22Rv1 (cell line): ENCODE measurements around the gene ANKDD1B.
A peak's percentile ranks its signal among the peaks of the same experiment; 100 is the strongest.

Experiments
- H3K27ac ChIP-seq: fragments of 450-650 bp; 2 replicates; pipeline ENCODE4 v1.5.1; 2017
- ZFX ChIP-seq: fragments of 450-650 bp; IDR thresholded peaks from 2 replicates; pipeline ENCODE4 v1.6.1; 2017; ENCODE audit warnings: antibody characterized with exemption, borderline replicate concordance
- TF ChIP-seq, protein P1 (sequence below): fragments of 450-650 bp; IDR thresholded peaks from 2 replicates; pipeline ENCODE4 v1.5.1; 2017; ENCODE audit warnings: mild to moderate bottlenecking

ANKDD1B gene

DNA sequence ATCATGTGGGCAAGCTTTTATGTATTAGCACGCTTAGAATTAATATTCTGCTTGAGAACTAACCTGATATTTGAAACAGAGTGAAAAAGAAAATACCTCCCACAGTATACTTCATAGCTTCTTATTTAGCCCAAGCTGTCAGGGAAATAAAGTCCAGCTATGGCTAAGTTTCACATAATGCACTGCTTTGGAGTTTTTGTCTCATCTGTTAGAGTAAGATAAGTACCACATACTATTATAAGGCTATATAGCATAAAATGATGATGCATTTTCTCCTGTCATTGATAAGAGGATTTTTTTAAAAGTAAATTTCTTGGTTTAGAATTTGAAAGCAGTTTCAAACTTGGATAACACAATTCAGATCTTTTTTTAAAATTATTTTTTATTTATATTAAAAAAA lies 2.4 kb upstream of the ANKDD1B start:
- no peak overlapping the region for H3K27ac ChIP-seq
- no peak for TF ChIP-seq ZFX
- TF ChIP-seq, protein P1, sequence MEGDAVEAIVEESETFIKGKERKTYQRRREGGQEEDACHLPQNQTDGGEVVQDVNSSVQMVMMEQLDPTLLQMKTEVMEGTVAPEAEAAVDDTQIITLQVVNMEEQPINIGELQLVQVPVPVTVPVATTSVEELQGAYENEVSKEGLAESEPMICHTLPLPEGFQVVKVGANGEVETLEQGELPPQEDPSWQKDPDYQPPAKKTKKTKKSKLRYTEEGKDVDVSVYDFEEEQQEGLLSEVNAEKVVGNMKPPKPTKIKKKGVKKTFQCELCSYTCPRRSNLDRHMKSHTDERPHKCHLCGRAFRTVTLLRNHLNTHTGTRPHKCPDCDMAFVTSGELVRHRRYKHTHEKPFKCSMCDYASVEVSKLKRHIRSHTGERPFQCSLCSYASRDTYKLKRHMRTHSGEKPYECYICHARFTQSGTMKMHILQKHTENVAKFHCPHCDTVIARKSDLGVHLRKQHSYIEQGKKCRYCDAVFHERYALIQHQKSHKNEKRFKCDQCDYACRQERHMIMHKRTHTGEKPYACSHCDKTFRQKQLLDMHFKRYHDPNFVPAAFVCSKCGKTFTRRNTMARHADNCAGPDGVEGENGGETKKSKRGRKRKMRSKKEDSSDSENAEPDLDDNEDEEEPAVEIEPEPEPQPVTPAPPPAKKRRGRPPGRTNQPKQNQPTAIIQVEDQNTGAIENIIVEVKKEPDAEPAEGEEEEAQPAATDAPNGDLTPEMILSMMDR = no peak

DNA sequence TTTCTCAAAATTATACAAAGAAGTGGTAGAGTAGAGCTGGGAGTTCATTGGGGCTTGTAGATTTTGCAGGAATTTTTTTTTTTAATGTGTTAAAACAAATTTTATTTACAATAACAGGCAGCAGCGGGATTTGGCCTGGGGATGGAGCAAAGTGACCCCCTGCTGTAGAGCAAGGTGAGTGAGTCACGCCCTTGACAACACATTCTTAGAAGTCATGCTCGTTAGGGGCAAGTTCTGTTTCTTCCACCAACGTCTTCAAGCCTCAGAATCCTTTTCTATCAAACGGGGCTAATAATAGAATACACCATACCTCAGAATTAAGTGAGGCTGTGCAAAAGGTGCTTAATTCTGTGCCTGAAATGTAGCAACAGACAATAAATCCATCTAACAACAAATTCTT lies 1.1 kb upstream of the ANKDD1B start:
- no peak for TF ChIP-seq ZFX
- TF ChIP-seq, protein P1 = no peak
- peak overlapping the region; percentile 68 for H3K27ac ChIP-seq

DNA sequence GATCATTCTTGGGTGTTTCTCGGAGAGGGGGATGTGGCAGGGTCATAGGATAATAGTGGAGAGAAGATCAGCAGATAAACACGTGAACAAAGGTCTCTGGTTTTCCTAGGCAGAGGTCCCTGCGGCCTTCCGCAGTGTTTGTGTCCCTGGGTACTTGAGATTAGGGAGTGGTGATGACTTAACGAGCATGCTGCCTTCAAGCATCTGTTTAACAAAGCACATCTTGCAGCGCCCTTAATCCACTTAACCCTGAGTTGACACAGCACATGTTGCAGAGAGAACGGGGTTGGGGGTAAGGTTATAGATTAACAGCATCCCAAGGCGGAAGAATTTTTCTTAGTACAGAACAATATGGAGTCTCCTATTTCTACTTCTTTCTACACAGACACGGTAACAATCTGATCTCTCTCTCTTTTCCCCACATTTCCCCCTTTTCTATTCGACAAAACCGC lies 368 bp upstream of the ANKDD1B start:
- peak overlapping the region; percentile 68 for H3K27ac ChIP-seq

DNA sequence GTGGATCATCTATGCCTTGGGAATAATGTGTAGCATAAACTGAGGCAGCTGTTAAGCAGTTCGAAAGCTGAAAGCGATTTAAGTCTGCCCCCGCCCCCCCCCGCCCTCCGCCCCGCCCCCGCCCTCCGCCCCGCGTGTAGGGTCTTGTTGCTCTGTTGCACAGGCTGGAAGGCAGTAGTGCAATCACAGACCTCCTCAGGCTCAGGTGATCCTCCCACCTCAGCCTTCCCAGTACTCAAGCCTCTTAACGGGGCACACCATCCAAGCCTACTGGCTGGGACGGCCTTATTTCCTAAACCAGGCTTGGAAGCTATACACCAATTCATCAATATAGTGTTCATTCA lies 945 bp downstream of the ANKDD1B start:
- peak overlapping the region; percentile 70 for H3K27ac ChIP-seq
- TF ChIP-seq, protein P1 = no peak
- no peak for TF ChIP-seq ZFX

DNA sequence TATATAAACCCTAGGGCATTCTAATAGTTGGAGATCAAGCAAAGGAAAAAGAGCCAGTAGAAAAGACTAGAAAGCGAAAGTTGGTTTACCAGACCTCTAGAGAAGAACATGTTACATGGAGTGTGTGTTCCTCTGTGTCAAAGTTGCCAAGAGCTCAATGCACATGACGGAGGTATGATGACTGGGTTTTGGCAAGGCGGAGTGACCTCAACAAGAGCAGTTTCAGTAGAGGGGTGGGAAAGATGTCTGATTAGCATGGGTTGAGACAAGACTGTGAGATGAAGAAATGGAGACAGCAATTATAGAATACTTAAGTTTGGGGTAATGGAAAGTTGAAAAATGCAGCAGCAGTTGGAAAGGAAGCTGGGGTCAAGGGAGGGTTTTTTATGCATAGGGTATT lies 1.6 kb downstream of the ANKDD1B start:
- H3K27ac ChIP-seq = peak overlapping the region; percentile 70
- TF ChIP-seq ZFX = no peak
- TF ChIP-seq, protein P1 = no peak

DNA sequence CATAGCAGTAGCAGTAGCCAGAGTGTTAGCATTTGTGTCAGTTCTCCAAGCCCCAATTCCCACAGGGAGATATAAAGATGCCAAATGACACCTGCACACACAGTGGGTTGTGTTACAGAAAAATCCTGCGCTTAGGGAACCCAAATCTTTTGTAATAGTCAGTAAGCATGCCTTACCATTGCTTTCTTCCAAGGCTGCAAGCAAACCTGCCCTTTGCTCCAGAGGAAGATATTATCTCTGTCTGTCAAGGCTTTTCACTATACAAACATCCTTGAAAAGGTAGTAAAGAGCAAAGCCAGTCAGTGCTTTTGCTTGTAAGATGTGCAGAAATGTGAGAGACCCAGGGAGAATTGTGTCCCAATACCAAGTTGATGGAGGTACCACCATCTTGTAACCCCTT lies 2.9 kb downstream of the ANKDD1B start:
- TF ChIP-seq, protein P1 = no peak
- TF ChIP-seq ZFX = no peak
- peak overlapping the region; percentile 70 for H3K27ac ChIP-seq

DNA sequence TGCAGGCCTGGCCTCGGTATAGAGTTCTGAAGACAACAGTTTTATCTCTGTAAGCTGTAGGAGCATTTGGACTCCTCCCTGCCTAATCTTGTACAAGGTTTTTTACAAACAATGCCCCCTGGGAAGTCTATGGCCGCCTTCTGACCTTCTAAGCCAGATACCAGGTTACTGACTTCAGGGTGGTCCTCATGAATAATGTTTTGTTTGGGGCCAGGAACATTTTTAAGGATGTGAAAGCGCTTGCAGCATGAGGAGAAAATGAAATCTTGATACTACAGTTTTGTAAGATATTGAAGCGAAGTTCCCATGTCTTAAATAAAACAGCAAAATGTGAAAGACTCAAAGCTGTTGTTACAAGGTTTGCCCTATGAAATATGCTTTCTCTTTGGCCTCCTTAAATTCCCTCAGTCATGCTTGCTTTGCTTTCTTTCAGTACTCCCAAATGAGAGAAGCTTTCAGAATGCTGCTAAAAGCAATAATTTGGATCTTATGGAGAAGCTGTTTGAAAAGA lies 5.2 kb downstream of the ANKDD1B start:
- no peak overlapping the region for H3K27ac ChIP-seq
- TF ChIP-seq, protein P1 = no peak
- TF ChIP-seq ZFX = no peak

DNA sequence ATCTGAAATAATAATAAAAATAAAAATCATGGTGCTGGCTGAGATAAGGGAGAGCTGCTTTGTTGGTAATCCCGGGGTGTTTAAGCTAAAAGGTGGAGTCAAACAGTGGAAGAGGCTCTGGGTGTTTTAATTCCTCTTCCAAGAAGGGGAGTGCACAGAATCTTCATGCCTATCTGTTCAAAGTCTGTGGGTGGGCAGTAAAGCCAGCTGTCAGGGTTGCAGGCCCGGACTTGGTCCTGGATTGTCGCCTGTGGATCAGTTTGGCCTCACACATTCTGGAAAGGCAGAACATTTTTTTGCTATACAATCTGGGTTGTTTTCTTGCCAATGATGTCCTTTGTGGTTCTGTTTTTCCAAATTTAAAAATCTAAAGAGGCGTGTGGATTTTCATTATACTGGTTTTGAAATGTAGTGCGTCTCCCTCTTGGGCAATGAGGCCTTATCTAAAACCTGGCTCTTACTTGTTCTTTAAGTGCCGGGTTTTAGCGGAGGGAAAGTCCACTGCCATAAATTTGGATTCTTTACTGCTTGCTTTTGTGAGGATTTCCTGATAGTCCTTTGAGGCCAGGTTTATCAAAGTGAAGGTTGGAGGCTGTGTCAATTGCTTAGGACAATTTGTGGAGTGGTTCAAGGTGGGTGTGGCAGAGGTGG lies 5.8 kb downstream of the ANKDD1B start:
- TF ChIP-seq, protein P1 = no peak
- no peak for TF ChIP-seq ZFX
- H3K27ac ChIP-seq = no peak overlapping the region
